ENCODE data around the gene ST8SIA1. TPM values are rescaled to one million over a fixed set of nuclear protein-coding genes. Genes with fewer than 3 reads are reported as not detected.
A peak's percentile ranks its signal among the peaks of the same experiment; 100 is the strongest.

Gene ST8SIA1
- total RNA-seq, 2 experiments from 2014 or later: 13.8 to 15.4 TPM

DNA sequence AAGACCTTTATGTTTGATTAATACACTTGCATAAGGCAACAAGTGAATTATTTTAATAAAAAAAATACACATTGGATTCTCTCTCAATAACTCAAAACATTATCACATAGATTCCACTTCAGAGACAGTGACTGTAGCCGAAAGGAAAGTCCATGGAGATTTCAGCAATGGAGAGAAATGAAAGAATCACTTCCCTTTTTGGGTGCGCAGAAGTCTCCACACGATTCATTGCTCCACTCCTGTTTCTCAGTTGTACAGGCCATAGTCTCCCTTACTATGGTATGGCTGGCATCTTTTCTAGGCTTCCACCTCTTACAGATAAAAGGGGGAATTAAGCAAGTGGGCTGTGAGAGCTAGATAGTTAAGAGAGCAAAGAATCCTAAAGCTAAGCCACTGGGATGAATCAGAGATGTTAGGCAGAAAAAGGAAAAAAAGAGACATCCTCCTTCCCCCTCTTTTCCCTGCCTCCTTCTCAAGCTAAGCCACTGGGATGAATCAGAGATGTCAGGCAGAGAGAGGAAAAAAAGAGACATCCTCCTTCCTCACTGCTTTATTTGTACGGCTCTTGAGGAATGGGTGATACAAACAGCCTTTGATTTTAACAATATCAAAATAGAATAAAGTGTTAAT, 16.3 kb downstream of the ST8SIA1 start:
- Mint-ChIP-seq H3K4me1 (peaks cover 5% of the 10 kb centered on the region), H3K27me3 (peaks cover 12% of the 10 kb centered on the region), H3K27ac (no peak overlapping the region), H3K36me3 (no peaks in the 10 kb centered on the region), H3K9me3 (peaks cover 3% of the 10 kb centered on the region), H3K4me3 (no peak overlapping the region)
- no peak for DNase-seq
- no peak for ATAC-seq (ENCODE audit: low read depth)
- POLR2A ChIA-PET: no interaction called here

DNA sequence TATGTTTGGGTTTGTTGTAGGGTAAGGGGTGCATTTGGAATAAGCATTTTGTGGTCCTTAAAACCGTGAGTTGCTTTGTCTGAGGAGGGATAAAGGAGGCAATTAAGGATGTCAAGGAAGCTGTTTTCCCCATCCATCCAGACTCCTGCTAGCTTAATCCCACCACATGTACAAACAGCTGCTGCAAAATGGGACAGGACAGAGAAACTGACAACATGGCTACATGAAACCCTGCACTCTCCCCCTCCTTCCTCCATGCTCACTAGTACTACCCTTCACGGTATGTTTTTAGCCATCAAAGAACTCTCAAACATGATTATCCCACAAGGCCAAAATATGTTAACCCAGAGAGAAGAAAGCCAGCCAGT, 20.6 kb downstream of the ST8SIA1 start:
- Mint-ChIP-seq H3K4me3 (no peak overlapping the region), H3K9me3 (peaks cover 2% of the 10 kb centered on the region), H3K27ac (no peak overlapping the region), H3K36me3 (no peaks in the 10 kb centered on the region), H3K4me1 (no peaks in the 10 kb centered on the region), H3K27me3 (peaks cover 16% of the 10 kb centered on the region)
- ATAC-seq (ENCODE audit: low read depth) (no peak), DNase-seq (no peak)
- POLR2A ChIA-PET: no interaction called here

DNA sequence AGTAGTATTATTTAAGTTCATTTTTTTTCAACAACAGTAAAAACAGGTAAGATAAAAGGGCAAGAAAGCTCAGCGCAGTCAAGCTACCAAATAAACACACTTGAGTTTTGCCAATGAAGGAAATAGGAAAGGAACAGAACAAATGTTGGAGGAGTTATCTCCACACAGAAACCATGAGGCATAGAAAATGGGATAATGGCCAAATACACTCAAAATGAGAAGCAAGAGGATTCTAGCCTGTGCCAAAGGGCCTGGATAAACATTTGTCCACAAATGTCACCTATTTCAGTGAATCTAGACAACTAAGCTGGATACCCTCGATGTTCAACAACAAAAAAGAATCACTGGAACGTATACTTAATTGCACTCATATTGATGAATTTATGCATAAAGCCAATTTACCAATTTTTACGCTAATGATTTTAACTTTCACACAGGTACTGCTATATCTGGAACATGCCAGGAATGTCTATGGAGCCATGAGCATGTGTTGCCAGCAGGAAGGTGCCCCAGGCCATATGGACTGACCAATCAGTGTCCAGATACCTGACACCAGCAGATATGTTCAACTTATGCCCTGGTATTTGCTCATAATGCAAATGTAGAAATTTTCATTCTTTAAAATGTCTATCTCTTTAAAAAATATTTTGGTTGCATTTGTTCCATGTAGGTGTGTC, 21.1 kb downstream of the ST8SIA1 start:
- no peak for DNase-seq
- peaks cover 2% of the 10 kb centered on the region for H3K9me3 Mint-ChIP-seq
- no peak overlapping the region for H3K4me3 Mint-ChIP-seq
- no peaks in the 10 kb centered on the region for H3K36me3 Mint-ChIP-seq
- H3K27ac Mint-ChIP-seq: no peak overlapping the region
- POLR2A ChIA-PET: interaction anchor here (0.6 kb wide), 1 partner anchor 26 kb away, joined by 4 read pairs; no protein-coding TSS in a partner anchor
- ATAC-seq (ENCODE audit: low read depth): no peak
- H3K27me3 Mint-ChIP-seq: peaks cover 19% of the 10 kb centered on the region
- H3K4me1 Mint-ChIP-seq: no peaks in the 10 kb centered on the region

DNA sequence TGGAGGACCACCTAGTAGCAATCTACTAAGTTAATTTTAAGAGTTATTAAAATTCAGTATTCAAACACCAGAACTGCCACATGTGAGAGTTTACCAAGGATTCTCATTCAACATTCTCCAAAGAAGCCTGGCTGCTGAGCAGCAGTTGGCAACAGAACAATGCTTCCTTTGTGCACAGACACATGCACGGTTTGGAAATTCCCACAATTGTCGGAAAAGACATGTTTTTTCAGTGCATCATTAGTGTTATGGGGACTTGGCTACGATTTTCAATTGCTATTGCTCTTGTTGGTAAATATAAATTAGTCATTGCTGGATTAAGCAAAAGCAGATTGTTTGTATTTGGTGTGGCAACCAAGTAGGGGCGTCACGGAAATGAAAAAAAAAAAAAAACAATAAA, 22.2 kb downstream of the ST8SIA1 start:
- POLR2A ChIA-PET: no interaction called here
- Mint-ChIP-seq H3K4me1 (no peaks in the 10 kb centered on the region), H3K4me3 (no peak overlapping the region), H3K27me3 (peaks cover 20% of the 10 kb centered on the region), H3K36me3 (no peaks in the 10 kb centered on the region), H3K27ac (no peak overlapping the region), H3K9me3 (peaks cover 2% of the 10 kb centered on the region)
- ATAC-seq (ENCODE audit: low read depth) (no peak), DNase-seq (no peak)

DNA sequence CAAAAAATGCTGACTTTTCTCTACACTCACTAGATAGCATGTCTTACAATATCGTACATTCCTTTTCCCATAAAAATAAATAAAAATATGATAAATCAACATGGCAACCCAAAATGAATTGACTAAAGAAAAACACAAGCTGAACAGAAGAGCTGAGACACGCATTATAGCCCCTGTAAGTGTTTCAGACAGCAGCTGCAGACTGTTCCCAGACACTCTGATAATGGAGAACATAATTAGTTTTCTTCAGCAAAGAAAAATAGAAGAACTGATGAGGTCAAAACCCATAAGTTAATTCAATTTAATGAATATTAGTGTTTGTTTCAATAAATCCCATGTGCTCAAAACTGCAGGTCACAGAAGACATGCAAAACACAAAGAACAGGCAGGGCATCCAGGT, 23.8 kb downstream of the ST8SIA1 start:
- DNase-seq (no peak), ATAC-seq (ENCODE audit: low read depth) (no peak)
- Mint-ChIP-seq H3K9me3 (peaks cover 2% of the 10 kb centered on the region), H3K27ac (no peak overlapping the region), H3K36me3 (no peaks in the 10 kb centered on the region), H3K4me1 (no peaks in the 10 kb centered on the region), H3K27me3 (peaks cover 23% of the 10 kb centered on the region), H3K4me3 (no peak overlapping the region)
- POLR2A ChIA-PET: no interaction called here

DNA sequence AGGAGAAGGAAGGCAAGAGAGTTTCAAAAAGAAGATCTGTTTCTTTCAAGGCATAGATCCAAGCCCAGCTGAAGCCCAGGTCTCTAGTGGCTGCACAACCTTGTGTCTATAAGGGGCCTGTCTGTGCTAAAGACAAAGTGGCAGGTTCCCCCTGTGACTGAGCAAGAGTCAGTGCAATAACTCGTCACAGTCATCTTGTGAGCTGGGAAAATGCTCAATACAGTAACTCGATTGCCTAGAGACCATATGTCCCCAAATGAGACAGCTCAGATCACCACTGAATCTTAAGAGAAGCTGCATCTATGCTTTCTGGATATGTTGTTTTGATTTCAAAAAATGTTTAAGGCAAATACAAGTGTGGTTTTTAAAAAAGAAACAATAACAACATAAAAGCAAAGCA, 24.2 kb downstream of the ST8SIA1 start:
- Mint-ChIP-seq H3K36me3 (no peaks in the 10 kb centered on the region), H3K27me3 (peaks cover 23% of the 10 kb centered on the region), H3K4me1 (no peaks in the 10 kb centered on the region), H3K4me3 (no peak overlapping the region), H3K9me3 (peaks cover 2% of the 10 kb centered on the region), H3K27ac (no peak overlapping the region)
- ATAC-seq (ENCODE audit: low read depth) (no peak), DNase-seq (no peak)
- POLR2A ChIA-PET: no interaction called here

DNA sequence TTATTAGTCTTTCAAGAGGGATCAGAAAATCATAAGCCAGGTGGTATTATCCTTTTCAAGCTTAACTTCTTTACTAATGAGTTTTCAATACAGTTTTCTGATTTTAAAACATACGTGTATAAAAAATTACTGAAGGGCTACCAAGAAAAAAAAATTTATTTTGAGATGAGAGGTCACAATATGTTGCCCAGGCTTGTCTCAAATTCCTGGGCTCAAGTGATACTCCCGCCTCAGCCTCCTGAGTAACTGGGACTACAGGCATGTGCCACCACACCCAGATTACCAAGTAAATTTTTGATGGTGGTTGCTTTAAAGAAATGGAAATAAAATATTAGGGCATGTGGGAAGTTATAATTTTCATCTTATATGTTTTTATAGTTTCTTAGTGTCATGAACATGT, 26.7 kb downstream of the ST8SIA1 start:
- Mint-ChIP-seq H3K27ac (no peak overlapping the region), H3K27me3 (peaks cover 15% of the 10 kb centered on the region), H3K4me1 (no peaks in the 10 kb centered on the region), H3K9me3 (peaks cover 1% of the 10 kb centered on the region), H3K36me3 (no peaks in the 10 kb centered on the region), H3K4me3 (no peak overlapping the region)
- POLR2A ChIA-PET: no interaction called here
- no peak for DNase-seq
- no peak for ATAC-seq (ENCODE audit: low read depth)

DNA sequence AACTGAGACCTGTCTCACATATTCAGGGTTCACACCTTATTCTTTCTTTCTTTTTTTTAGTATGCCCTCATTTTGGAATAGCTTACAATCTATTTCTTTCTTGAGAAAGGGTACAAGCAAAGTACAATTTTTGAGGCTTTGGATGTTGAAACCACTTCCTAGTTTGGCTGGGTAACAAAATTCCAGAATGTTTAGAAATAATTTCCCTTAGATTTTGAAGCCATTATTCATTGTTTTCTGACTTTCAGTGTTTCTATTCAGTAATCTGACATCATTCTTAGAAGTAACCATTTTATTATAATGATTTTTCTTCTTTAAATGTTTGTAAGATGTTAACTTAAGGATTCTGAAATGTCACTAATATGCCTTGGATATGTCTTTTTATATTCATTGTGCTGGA, 28.2 kb downstream of the ST8SIA1 start:
- H3K4me1 Mint-ChIP-seq: no peaks in the 10 kb centered on the region
- no peak for ATAC-seq (ENCODE audit: low read depth)
- H3K4me3 Mint-ChIP-seq: no peak overlapping the region
- peaks cover 12% of the 10 kb centered on the region for H3K27me3 Mint-ChIP-seq
- no peak for DNase-seq
- H3K36me3 Mint-ChIP-seq: peaks cover 2% of the 10 kb centered on the region
- H3K9me3 Mint-ChIP-seq: peaks cover 5% of the 10 kb centered on the region
- POLR2A ChIA-PET: no interaction called here
- no peak overlapping the region for H3K27ac Mint-ChIP-seq

DNA sequence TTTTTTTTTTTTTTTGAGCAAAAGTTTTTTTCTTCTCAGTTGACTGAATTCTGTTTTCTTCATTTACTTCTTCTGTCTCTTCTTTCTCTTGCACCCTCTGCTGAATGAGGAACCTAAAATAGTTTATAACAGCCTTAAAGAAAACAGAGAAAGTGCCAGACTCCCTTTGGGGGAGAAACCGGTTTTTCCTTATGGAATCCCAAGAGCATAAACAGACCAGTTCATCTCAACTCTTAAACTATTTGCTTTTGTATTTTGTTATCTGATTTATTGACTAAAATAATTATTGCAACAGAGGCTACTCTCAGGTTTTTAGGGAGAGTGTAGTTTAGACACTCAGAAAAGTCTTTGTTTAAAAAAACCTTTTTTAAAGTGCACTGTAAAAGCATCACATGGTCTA, 30.2 kb downstream of the ST8SIA1 start:
- ATAC-seq (ENCODE audit: low read depth) (no peak), DNase-seq (no peak)
- H3K4me3 Mint-ChIP-seq: no peak overlapping the region
- H3K27me3 Mint-ChIP-seq: peaks cover 9% of the 10 kb centered on the region
- no peak overlapping the region for H3K27ac Mint-ChIP-seq
- H3K36me3 Mint-ChIP-seq: peaks cover 2% of the 10 kb centered on the region
- POLR2A ChIA-PET: no interaction called here
- H3K4me1 Mint-ChIP-seq: no peaks in the 10 kb centered on the region
- peaks cover 9% of the 10 kb centered on the region for H3K9me3 Mint-ChIP-seq

DNA sequence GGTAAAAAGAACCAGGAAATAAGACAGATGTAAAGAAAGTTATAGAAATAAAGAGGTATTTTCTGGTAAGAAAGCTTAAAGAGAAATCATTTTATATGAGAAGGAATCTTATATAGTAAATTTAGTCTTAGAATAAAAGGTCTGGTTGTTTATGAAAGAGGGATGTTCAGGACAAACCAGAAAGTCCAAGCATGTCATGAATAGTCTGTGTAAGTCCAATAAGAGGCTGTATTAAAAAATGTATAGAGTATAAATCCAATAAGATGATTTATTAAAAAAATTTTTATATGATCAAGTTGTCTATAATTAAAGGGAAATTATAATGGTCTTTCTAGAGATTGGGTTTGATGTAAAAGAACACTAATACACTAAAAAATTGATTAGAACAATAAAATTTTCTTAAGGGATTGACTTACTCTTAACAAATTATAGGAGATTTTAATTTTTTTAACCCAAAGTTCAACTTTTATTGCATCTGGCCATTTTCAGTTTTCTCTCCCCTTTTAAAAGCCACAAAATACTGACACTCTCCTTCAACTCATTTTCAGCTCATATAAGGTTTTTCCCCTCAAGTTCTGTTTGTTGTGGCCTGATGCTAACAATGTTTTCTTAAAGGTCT, 35.1 kb downstream of the ST8SIA1 start:
- POLR2A ChIA-PET: no interaction called here
- ATAC-seq (ENCODE audit: low read depth): no peak
- Mint-ChIP-seq H3K36me3 (peaks cover 2% of the 10 kb centered on the region), H3K27me3 (peaks cover 1% of the 10 kb centered on the region), H3K27ac (no peak overlapping the region), H3K4me1 (no peaks in the 10 kb centered on the region), H3K4me3 (no peak overlapping the region), H3K9me3 (peaks cover 11% of the 10 kb centered on the region)
- DNase-seq: no peak

DNA sequence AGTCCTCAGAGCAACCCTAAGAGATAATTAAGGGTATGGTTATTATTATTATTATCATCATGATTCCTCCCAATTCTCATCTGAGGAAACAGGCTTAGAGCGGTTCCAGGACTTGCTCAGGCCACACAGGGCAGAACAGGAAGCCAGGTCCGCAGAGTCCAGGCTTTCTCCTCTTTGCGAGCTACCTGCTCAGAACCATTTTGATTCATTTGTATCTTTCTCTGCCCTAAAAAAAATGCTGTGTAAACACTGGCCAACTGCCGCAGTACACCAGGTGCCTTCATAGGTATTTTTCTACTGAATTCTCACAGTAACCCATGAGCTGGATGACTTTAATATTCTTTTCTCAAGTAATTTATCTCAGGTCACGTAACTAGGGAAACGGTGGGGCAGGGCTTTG, 45.3 kb downstream of the ST8SIA1 start:
- ATAC-seq (ENCODE audit: low read depth): no peak
- H3K4me3 Mint-ChIP-seq: no peak overlapping the region
- POLR2A ChIA-PET: no interaction called here
- peaks cover 1% of the 10 kb centered on the region for H3K9me3 Mint-ChIP-seq
- DNase-seq: no peak
- peaks cover 9% of the 10 kb centered on the region for H3K4me1 Mint-ChIP-seq
- H3K36me3 Mint-ChIP-seq: peaks cover 1% of the 10 kb centered on the region
- H3K27ac Mint-ChIP-seq: no peak overlapping the region
- H3K27me3 Mint-ChIP-seq: peaks cover 8% of the 10 kb centered on the region

DNA sequence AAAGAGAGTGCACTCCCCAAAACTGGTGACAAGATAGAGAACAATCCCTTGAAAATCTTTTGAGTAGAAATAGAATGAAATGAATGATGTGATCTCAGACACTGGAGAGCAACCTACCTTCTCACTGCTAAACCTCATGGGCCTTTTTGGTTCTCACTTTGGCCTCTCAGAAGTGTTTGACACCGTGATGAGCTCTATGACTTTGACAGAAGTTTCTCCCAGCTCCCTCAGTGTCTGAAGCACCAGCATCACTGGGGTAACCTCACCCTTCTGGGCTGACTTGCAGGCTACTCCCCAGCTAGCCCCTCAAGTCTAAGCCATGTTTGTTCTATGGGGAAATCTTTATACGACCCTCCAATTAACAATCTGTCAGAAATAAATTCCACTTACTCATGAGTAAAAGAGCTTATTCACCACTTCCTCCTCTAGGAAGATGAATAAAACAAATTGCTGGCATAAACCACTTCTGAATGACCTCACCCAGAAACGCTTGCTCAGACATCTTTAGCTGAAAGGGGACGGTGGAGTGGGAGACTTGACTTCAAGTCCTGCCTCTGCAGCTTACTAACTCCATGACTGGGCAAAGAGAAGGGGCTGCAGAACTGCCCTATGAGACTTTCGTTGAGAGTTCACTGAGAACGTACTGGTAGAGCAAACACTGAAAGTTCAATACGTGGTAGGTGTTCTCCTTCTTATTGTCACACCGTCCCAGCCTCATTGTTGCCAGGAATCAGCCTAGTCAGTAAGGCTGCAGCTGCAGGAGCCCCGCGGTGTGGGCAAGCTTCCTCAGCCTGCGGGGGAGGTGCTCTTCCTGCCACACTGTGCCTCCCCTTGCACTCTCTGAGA, 46.5 kb downstream of the ST8SIA1 start:
- H3K4me1 Mint-ChIP-seq: peaks cover 9% of the 10 kb centered on the region
- no peak overlapping the region for H3K4me3 Mint-ChIP-seq
- peaks cover 1% of the 10 kb centered on the region for H3K9me3 Mint-ChIP-seq
- peaks cover 1% of the 10 kb centered on the region for H3K36me3 Mint-ChIP-seq
- H3K27ac Mint-ChIP-seq: no peak overlapping the region
- ATAC-seq (ENCODE audit: low read depth): peak; percentile 39
- POLR2A ChIA-PET: no interaction called here
- DNase-seq: peak; percentile 30
- H3K27me3 Mint-ChIP-seq: peaks cover 8% of the 10 kb centered on the region

DNA sequence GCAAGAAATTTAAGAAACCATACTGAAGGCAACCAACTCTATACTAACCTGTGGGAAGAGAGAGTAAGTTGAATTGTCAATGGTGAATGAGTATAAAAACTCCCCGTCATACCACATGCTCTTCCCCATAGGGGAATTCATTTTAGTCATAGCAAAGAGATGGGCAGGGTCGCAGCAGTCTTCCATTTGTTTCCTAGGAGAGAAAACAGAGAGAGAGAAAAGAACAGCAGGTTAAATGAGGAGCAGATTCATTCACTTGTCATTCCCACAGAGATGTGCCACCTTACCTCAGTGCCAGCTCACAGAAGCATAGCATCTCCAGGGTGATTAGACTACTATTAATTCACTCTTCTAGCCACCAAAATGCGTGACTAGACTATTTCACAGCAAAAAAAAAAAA, 47.4 kb downstream of the ST8SIA1 start:
- DNase-seq: no peak
- H3K4me3 Mint-ChIP-seq: no peak overlapping the region

More for the DNA sequence above, 47.4 kb downstream of the ST8SIA1 start:
- ATAC-seq (ENCODE audit: low read depth): no peak
- Mint-ChIP-seq H3K27me3 (peaks cover 8% of the 10 kb centered on the region), H3K4me1 (peaks cover 9% of the 10 kb centered on the region), H3K27ac (no peak overlapping the region), H3K9me3 (peaks cover 1% of the 10 kb centered on the region), H3K36me3 (peaks cover 1% of the 10 kb centered on the region)
- POLR2A ChIA-PET: interaction anchor here (0.7 kb wide), 1 partner anchor 26 kb away, joined by 4 read pairs; no protein-coding TSS in a partner anchor
